Liver (tissue), 9 donors: ENCODE results near the gene CCDC91. TPM values are rescaled to one million over a fixed set of nuclear protein-coding genes. Genes with fewer than 3 reads are reported as not detected.

Experiments used
- DNase-seq: peaks from one replicate; pipeline ENCODE4 v3.0.0-alpha.2; 2017; ENCODE audit warnings: low spot score
- H3K27ac ChIP-seq, 2 donors: one replicate each; pipeline ENCODE4 v1.7.0; 2013; ENCODE audit warnings: inconsistent platforms in 2 of 2, low read length in 2 of 2, control low read depth in 1 of 2, low read depth in 1 of 2, mild to moderate bottlenecking in 1 of 2
- H3K27me3 ChIP-seq, 4 donors: one replicate each; pipeline versions ENCODE4 v1.6.1 to v1.7.0; 2013; ENCODE audit warnings: low read length in 3 of 4, inconsistent platforms in 1 of 4, mild to moderate bottlenecking in 1 of 4, moderate library complexity in 1 of 4; ENCODE audit not compliant: control insufficient read depth in 4 of 4, insufficient read depth in 4 of 4
- H3K36me3 ChIP-seq, 4 donors: one replicate each; pipeline versions ENCODE4 v1.6.1 to v1.7.0; 2013; ENCODE audit warnings: low read length in 3 of 4, mild to moderate bottlenecking in 3 of 4, low read depth in 1 of 4, moderate library complexity in 1 of 4; ENCODE audit not compliant: control insufficient read depth in 4 of 4, insufficient read depth in 3 of 4
- H3K4me1 ChIP-seq, 4 donors: one replicate each; pipeline versions ENCODE4 v1.6.1 to v1.7.0; 2013; ENCODE audit warnings: low read length in 3 of 4, mild to moderate bottlenecking in 3 of 4, moderate library complexity in 1 of 4; ENCODE audit not compliant: control insufficient read depth in 4 of 4, insufficient read depth in 4 of 4
- H3K4me3 ChIP-seq, 3 donors: one replicate each; pipeline versions ENCODE4 v1.6.1 to v1.7.0; 2013; ENCODE audit warnings: low read length in 3 of 3, control low read depth in 1 of 3, low read depth in 1 of 3, mild to moderate bottlenecking in 1 of 3
- H3K9ac ChIP-seq, 2 donors: one replicate each; pipeline ENCODE4 v1.7.0; 2013; ENCODE audit warnings: low read length in 2 of 2, mild to moderate bottlenecking in 2 of 2, moderate library complexity in 2 of 2, control low read depth in 1 of 2, low read depth in 1 of 2
- H3K9me3 ChIP-seq, 4 donors: one replicate each; pipeline versions ENCODE4 v1.6.1 to v1.7.0; 2013; ENCODE audit warnings: low read length in 3 of 4; ENCODE audit not compliant: control insufficient read depth in 4 of 4
- ATF3 ChIP-seq: IDR thresholded peaks from 2 replicates; pipeline ENCODE4 v1.6.1; 2016; ENCODE audit warnings: antibody characterized with exemption
- CTCF ChIP-seq: fragments of 150-350 bp; IDR thresholded peaks from 2 replicates; pipeline ENCODE4 v1.5.1; 2017; ENCODE audit warnings: improper control_type of control experiment, low read depth, low read length; ENCODE audit not compliant: missing input control
- EGR1 ChIP-seq, 2 donors: IDR thresholded peaks; 2 replicates each; pipeline ENCODE4 v1.6.1; 2016 to 2018; ENCODE audit warnings: antibody characterized with exemption in 2 of 2, low read depth in 2 of 2
- FOXA1 ChIP-seq: IDR thresholded peaks from 2 replicates; pipeline ENCODE4 v1.6.1; 2016; ENCODE audit warnings: antibody characterized with exemption
- FOXA2 ChIP-seq: IDR thresholded peaks from 2 replicates; pipeline ENCODE4 v1.6.1; 2016; ENCODE audit warnings: antibody characterized with exemption
- HNF4A ChIP-seq, 2 donors: conservative IDR thresholded peaks; 2 replicates each; pipeline ENCODE4 v1.6.1; 2016; ENCODE audit warnings: antibody characterized with exemption in 2 of 2, mild to moderate bottlenecking in 2 of 2
- JUND ChIP-seq, 2 donors: IDR thresholded peaks; 2 replicates each; pipeline ENCODE4 v1.6.1; 2016; ENCODE audit warnings: antibody characterized with exemption in 2 of 2
- NR2F2 ChIP-seq: IDR thresholded peaks from 2 replicates; pipeline ENCODE4 v1.6.1; 2016; ENCODE audit warnings: antibody characterized with exemption
- RAD21 ChIP-seq, 2 donors: IDR thresholded peaks; 2 replicates each; pipeline ENCODE4 v1.6.1; 2016; ENCODE audit warnings: antibody characterized with exemption in 2 of 2, mild to moderate bottlenecking in 2 of 2
- RXRA ChIP-seq, 2 donors: IDR thresholded peaks; 2 replicates each; pipeline ENCODE4 v1.6.1; 2017 to 2018; ENCODE audit warnings: antibody characterized with exemption in 2 of 2, mild to moderate bottlenecking in 1 of 2
- TAF1 ChIP-seq: conservative IDR thresholded peaks from 2 replicates; pipeline ENCODE4 v1.6.1; 2016; ENCODE audit warnings: antibody characterized with exemption, mild to moderate bottlenecking
- WGBS: extraction: QIAGEN DNeasy Blood & Tissue Kit; methylation state at CpG from one replicate; pipeline ENCODE4 v1.1.7; 2013; 5-methylcytosine and 5-hydroxymethylcytosine counted together
- polyA plus RNA-seq, 2 donors: library from polyadenylated mRNA; stranded (reverse) in 1 of 2; unstranded in 1 of 2; fragments of 200-250 nt in 1 of 2; fragments of >200 nt in 1 of 2; fragmentation: Nextera tagmentation in 1 of 2; extraction: Ambion mirVana in 1 of 2; gene quantifications; one replicate each; pipeline versions ENCODE4 v1.2.1 to v1.2.3, GENCODE V29; 2013 to 2015
- total RNA-seq, 2 donors: library from RNA; depleted of rRNA; stranded (reverse); fragments of >200 nt; gene quantifications; one replicate each; pipeline ENCODE4 v1.2.3, GENCODE V29; 2014
- TF ChIP-seq, protein P1 (sequence below): IDR thresholded peaks from 2 replicates; pipeline ENCODE4 v1.6.1; 2016; ENCODE audit warnings: antibody characterized with exemption
- TF ChIP-seq, protein P2 (sequence below): IDR thresholded peaks from 2 replicates; pipeline ENCODE4 v1.6.1; 2016; ENCODE audit warnings: antibody characterized with exemption, mild to moderate bottlenecking
- donor health status: healthy.
- donor health status: healthy.
- donor health status: healthy.
- donor health status: healthy.
- donor health status: healthy.

The CCDC91 gene
- total and polyA plus RNA-seq, 4 donors: 8.4 to 29.0 (median 15.1) TPM

GRCh38 chr12:28189784-28190320, 404 bp upstream of the CCDC91 start:
- TF ChIP-seq, protein P1, sequence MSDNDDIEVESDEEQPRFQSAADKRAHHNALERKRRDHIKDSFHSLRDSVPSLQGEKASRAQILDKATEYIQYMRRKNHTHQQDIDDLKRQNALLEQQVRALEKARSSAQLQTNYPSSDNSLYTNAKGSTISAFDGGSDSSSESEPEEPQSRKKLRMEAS: peak; percentile 47
- TF ChIP-seq RAD21 (IDR thresholded peaks at IDR 0.05): no peak
- H3K9me3 ChIP-seq: no peaks in the 10 kb centered on the region
- peaks cover 2 to 15% (median 5%) of the 10 kb centered on the region in 4 donors for H3K4me1 ChIP-seq
- H3K27ac ChIP-seq: peak overlapping the region; percentile 92 to 99
- no peaks in the 10 kb centered on the region for H3K27me3 ChIP-seq
- H3K36me3 ChIP-seq: peaks cover 0 to 2% (median 0%) of the 10 kb centered on the region in 4 donors
- H3K9ac ChIP-seq: peak overlapping the region; percentile 85 to 86
- H3K4me3 ChIP-seq: peak overlapping the region; percentile 79 to 97 (median 86)
- 59% methylated on average over 9 of the region's 9 CpGs for WGBS
- DNase-seq: no peak

GRCh38 chr12:28191051-28192048, 1.1 kb downstream of the CCDC91 start:
- DNase-seq: peak; percentile 40
- H3K9ac ChIP-seq: peak overlapping the region; percentile 85 to 86
- peak overlapping the region; percentile 92 to 99 for H3K27ac ChIP-seq
- TF ChIP-seq FOXA1 (no peak), RXRA (IDR thresholded peaks at IDR 0.05) (peak; percentile 34 to 35), HNF4A (conservative IDR thresholded peaks at IDR 0.05) (peak in 1 of 2 donors; percentile 10), JUND (IDR thresholded peaks at IDR 0.05) (no peak), RAD21 (IDR thresholded peaks at IDR 0.05) (peak in 1 of 2 donors; percentile 6)
- TF ChIP-seq, protein P1: peak; percentile 7
- TF ChIP-seq, protein P2, sequence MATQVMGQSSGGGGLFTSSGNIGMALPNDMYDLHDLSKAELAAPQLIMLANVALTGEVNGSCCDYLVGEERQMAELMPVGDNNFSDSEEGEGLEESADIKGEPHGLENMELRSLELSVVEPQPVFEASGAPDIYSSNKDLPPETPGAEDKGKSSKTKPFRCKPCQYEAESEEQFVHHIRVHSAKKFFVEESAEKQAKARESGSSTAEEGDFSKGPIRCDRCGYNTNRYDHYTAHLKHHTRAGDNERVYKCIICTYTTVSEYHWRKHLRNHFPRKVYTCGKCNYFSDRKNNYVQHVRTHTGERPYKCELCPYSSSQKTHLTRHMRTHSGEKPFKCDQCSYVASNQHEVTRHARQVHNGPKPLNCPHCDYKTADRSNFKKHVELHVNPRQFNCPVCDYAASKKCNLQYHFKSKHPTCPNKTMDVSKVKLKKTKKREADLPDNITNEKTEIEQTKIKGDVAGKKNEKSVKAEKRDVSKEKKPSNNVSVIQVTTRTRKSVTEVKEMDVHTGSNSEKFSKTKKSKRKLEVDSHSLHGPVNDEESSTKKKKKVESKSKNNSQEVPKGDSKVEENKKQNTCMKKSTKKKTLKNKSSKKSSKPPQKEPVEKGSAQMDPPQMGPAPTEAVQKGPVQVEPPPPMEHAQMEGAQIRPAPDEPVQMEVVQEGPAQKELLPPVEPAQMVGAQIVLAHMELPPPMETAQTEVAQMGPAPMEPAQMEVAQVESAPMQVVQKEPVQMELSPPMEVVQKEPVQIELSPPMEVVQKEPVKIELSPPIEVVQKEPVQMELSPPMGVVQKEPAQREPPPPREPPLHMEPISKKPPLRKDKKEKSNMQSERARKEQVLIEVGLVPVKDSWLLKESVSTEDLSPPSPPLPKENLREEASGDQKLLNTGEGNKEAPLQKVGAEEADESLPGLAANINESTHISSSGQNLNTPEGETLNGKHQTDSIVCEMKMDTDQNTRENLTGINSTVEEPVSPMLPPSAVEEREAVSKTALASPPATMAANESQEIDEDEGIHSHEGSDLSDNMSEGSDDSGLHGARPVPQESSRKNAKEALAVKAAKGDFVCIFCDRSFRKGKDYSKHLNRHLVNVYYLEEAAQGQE: no peak
- peaks cover 2 to 15% (median 5%) of the 10 kb centered on the region in 4 donors for H3K4me1 ChIP-seq
- H3K4me3 ChIP-seq: peak overlapping the region; percentile 79 to 97 (median 86)
- H3K27me3 ChIP-seq: no peaks in the 10 kb centered on the region
- H3K36me3 ChIP-seq: peaks cover 0 to 2% (median 0%) of the 10 kb centered on the region in 4 donors
- no peaks in the 10 kb centered on the region for H3K9me3 ChIP-seq
- WGBS: 24% methylated on average over 18 of the region's 18 CpGs

DNA sequence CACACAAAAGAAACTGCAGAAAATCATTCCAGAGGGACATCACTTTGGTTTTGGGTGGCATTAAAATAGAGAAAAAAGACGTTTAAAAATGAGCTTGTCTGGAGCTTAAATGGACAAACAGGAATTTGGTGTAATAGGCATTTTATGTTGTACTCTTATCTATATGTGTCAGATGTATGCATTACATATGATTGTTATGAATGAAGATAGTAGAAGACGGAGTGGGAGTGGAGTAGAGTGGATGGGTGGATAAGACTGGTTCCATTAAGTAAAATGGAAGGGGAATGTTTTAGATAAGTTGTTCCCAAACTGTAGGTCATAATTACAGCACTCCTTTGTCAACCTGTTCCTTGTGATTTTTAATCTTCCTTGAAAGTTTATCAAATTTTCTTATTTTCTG, 1.9 kb downstream of the CCDC91 start:
- Histone ChIP-seq H3K27me3 (no peaks in the 10 kb centered on the region), H3K27ac (no peak overlapping the region), H3K9me3 (no peaks in the 10 kb centered on the region), H3K36me3 (peaks cover 0 to 2% (median 0%) of the 10 kb centered on the region in 4 donors), H3K9ac (no peak overlapping the region), H3K4me1 (peaks cover 2 to 15% (median 5%) of the 10 kb centered on the region in 4 donors), H3K4me3 (no peak overlapping the region)
- no peak for DNase-seq
- TF ChIP-seq ATF3 (no peak), NR2F2 (no peak), HNF4A (conservative IDR thresholded peaks at IDR 0.05) (no peak), EGR1 (IDR thresholded peaks at IDR 0.05; ENCODE audit: low read depth in 2 of 2) (no peak), FOXA2 (no peak), JUND (IDR thresholded peaks at IDR 0.05) (no peak), CTCF (no peak), TAF1 (no peak), RXRA (IDR thresholded peaks at IDR 0.05) (no peak)
- TF ChIP-seq, protein P1: no peak
- TF ChIP-seq, protein P2: no peak
- WGBS: 68% methylated on average over 2 of the region's 2 CpGs
